Astrocyte (in vitro differentiated cells and primary cell): ENCODE measurements around the gene PLA2G4A. TPM values are rescaled to one million over a fixed set of nuclear protein-coding genes. Genes with fewer than 3 reads are reported as not detected.
A peak's percentile ranks its signal among the peaks of the same experiment; 100 is the strongest.

Source experiments
- DNase-seq: peaks from one replicate; pipeline ENCODE4 v3.0.0-alpha.2; 2010; ENCODE audit warnings: low read depth
- FAIRE-seq: peaks from 2 replicates; lab custom pipeline; 2011; peaks lifted over from hg19 to GRCh38; lab: Jason Lieb, UNC
- H2AFZ ChIP-seq: 2 replicates; pipeline ENCODE4 v1.6.0; 2012; ENCODE audit warnings: low read depth, low read length, inconsistent platforms
- H3K27ac ChIP-seq: 2 replicates; pipeline ENCODE4 v1.5.1; 2011; ENCODE audit warnings: low read depth, low read length, inconsistent platforms
- H3K27me3 ChIP-seq: 2 replicates; pipeline ENCODE4 v1.6.0; 2011; ENCODE audit warnings: low read length, inconsistent platforms; ENCODE audit not compliant: insufficient read depth
- H3K36me3 ChIP-seq: 2 replicates; pipeline ENCODE4 v1.5.1; 2011; ENCODE audit warnings: low read length, inconsistent platforms; ENCODE audit not compliant: insufficient read depth
- H3K4me1 ChIP-seq: 2 replicates; pipeline ENCODE4 v1.5.1; 2011; ENCODE audit warnings: low read length, inconsistent platforms; ENCODE audit not compliant: insufficient read depth
- H3K4me2 ChIP-seq: 2 replicates; pipeline ENCODE4 v1.6.0; 2012; ENCODE audit warnings: low read length, inconsistent platforms
- H3K4me3 ChIP-seq: 2 replicates; pipeline ENCODE4 v1.5.1; 2011; ENCODE audit warnings: low read depth, mild to moderate bottlenecking, low read length, inconsistent platforms; ENCODE audit not compliant: insufficient read depth
- H3K79me2 ChIP-seq: 2 replicates; pipeline ENCODE4 v1.6.0; 2012; ENCODE audit warnings: mild to moderate bottlenecking, low read length, inconsistent platforms; ENCODE audit not compliant: insufficient read depth
- H3K9ac ChIP-seq: 2 replicates; pipeline ENCODE4 v1.6.0; 2012; ENCODE audit warnings: mild to moderate bottlenecking, low read length, inconsistent platforms
- H3K9me3 ChIP-seq: 2 replicates; pipeline ENCODE4 v1.5.1; 2012; ENCODE audit warnings: low read depth, mild to moderate bottlenecking, low read length, inconsistent platforms; ENCODE audit not compliant: insufficient read depth
- H4K20me1 ChIP-seq: 2 replicates; pipeline ENCODE4 v1.6.0; 2012; ENCODE audit warnings: low read length, inconsistent platforms; ENCODE audit not compliant: insufficient read depth
- H3K27ac Mint-ChIP-seq: one replicate; pipeline ENCODE4 v1.8.0; 2021; ENCODE audit warnings: mild to moderate bottlenecking, mixed read lengths; ENCODE audit not compliant: unreplicated experiment
- H3K27me3 Mint-ChIP-seq: one replicate; pipeline ENCODE4 v1.8.0; 2021; ENCODE audit warnings: low read depth, mixed read lengths; ENCODE audit not compliant: unreplicated experiment
- H3K36me3 Mint-ChIP-seq: one replicate; pipeline ENCODE4 v1.8.0; 2021; ENCODE audit warnings: low read depth, mixed read lengths; ENCODE audit not compliant: unreplicated experiment
- H3K4me1 Mint-ChIP-seq: one replicate; pipeline ENCODE4 v1.8.0; 2021; ENCODE audit warnings: low read depth, mixed read lengths; ENCODE audit not compliant: unreplicated experiment
- H3K4me3 Mint-ChIP-seq: one replicate; pipeline ENCODE4 v1.8.0; 2021; ENCODE audit warnings: mild to moderate bottlenecking, moderate library complexity, mixed read lengths; ENCODE audit not compliant: unreplicated experiment
- H3K9me3 Mint-ChIP-seq: one replicate; pipeline ENCODE4 v1.8.0; 2021; ENCODE audit warnings: mild to moderate bottlenecking, mixed read lengths; ENCODE audit not compliant: unreplicated experiment
- EZH2 ChIP-seq: IDR thresholded peaks from 2 replicates; pipeline ENCODE4 v1.6.1; 2012; ENCODE audit warnings: mild to moderate bottlenecking, low read length, inconsistent platforms; ENCODE audit not compliant: insufficient read depth
- total RNA-seq: library from RNA; stranded (reverse); gene quantifications from 2 replicates; pipeline ENCODE4 v1.2.1, GENCODE V29; 2021
- TF ChIP-seq, protein P1 (sequence below): IDR thresholded peaks from 2 replicates; pipeline ENCODE4 v1.5.1; 2011; ENCODE audit warnings: low read depth, mild to moderate bottlenecking, inconsistent platforms, low read length, moderate library complexity; ENCODE audit not compliant: insufficient read depth

Gene PLA2G4A
- total RNA-seq, 1 donor from 2014 or later: 1.4 TPM

DNA sequence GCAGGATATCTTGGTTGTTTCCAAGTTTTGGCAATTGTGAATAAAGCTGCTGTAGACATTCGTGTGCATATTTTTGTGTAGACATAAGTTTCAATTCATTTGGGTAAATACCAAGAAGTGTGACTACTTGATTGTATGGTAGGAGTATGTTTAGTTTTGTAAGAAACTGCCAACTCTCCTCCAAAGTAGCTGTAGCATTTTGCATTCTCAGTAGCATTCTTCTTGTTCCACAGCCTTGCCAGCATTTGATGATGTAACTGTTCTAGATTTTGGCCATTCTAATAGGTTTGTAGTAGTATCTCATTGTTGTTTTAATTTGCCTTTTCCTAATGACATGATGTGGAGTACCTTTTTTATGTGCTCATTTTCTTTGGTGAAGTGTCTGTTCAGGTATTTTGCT, 38.6 kb upstream of the PLA2G4A start:
- H3K27ac Mint-ChIP-seq: no peak overlapping the region
- no peaks in the 10 kb centered on the region for H3K36me3 ChIP-seq
- FAIRE-seq (no peak), DNase-seq (peak; percentile 36)
- H3K4me3 ChIP-seq: no peak overlapping the region
- TF ChIP-seq, protein P1, sequence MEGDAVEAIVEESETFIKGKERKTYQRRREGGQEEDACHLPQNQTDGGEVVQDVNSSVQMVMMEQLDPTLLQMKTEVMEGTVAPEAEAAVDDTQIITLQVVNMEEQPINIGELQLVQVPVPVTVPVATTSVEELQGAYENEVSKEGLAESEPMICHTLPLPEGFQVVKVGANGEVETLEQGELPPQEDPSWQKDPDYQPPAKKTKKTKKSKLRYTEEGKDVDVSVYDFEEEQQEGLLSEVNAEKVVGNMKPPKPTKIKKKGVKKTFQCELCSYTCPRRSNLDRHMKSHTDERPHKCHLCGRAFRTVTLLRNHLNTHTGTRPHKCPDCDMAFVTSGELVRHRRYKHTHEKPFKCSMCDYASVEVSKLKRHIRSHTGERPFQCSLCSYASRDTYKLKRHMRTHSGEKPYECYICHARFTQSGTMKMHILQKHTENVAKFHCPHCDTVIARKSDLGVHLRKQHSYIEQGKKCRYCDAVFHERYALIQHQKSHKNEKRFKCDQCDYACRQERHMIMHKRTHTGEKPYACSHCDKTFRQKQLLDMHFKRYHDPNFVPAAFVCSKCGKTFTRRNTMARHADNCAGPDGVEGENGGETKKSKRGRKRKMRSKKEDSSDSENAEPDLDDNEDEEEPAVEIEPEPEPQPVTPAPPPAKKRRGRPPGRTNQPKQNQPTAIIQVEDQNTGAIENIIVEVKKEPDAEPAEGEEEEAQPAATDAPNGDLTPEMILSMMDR: no peak
- TF ChIP-seq EZH2: no peak
- H3K4me2 ChIP-seq: no peak overlapping the region
- H3K27me3 Mint-ChIP-seq: no peaks in the 10 kb centered on the region
- H3K9me3 ChIP-seq: no peaks in the 10 kb centered on the region
- H3K4me1 ChIP-seq: no peaks in the 10 kb centered on the region
- H4K20me1 ChIP-seq: no peaks in the 10 kb centered on the region
- peaks cover 2% of the 10 kb centered on the region for H3K4me1 Mint-ChIP-seq
- no peak overlapping the region for H3K9ac ChIP-seq
- no peak overlapping the region for H2AFZ ChIP-seq
- H3K4me3 Mint-ChIP-seq: no peak overlapping the region
- no peaks in the 10 kb centered on the region for H3K79me2 ChIP-seq
- no peak overlapping the region for H3K27ac ChIP-seq
- H3K27me3 ChIP-seq: no peaks in the 10 kb centered on the region
- no peaks in the 10 kb centered on the region for H3K9me3 Mint-ChIP-seq
- no peaks in the 10 kb centered on the region for H3K36me3 Mint-ChIP-seq

DNA sequence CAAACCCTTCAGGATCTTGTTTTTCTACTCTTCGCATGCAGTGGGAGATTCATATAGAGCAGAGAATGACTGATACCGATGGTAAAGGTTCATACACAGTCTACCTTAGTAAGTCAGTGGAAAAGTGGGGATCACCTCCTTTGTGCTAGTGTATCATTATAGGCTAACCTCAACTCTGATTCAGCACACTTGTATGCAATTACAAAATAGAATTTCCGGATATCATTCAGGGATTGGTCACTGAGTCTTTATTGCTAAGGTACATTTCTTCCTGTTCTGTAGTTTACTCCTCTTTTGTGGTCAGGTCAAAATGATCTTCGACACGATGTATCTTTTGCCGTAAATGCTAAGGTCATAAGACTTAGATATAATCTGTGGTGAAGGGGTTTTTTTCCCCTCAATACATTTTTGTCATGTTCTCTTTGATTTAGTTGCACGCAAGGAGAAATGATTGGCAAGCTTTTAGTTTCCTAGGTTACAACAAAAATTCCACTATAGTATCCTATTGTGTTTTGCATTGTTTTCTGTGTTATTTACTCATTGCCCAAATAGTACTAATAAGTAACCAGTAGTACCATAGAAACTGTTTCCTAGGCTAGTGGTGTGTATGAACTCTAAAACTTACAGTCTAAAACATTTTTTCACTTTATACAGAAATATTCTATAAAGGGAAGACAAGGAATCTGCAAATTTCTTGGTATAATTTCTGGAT, 35.7 kb upstream of the PLA2G4A start:
- TF ChIP-seq EZH2: no peak
- TF ChIP-seq, protein P1: no peak

DNA sequence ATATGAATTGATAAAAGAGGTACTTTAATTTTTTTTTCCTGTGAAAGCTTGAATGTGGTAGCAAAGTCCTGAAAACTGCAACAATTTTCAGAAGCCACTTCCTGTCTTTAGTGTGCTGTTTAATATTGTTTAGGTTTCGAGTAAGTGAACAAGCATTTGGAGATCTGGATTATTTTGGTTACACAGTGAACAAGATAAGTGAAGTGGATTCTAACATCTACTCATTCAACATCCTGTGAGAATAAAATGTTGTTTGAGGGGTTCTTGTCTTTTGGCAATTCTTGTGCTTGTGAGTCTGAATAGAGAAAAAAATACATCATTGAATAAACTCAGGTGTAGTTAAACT, 35.2 kb upstream of the PLA2G4A start:
- Mint-ChIP-seq H3K36me3 (no peaks in the 10 kb centered on the region), H3K27me3 (no peaks in the 10 kb centered on the region), H3K4me3 (no peak overlapping the region), H3K4me1 (peaks cover 2% of the 10 kb centered on the region), H3K27ac (no peak overlapping the region), H3K9me3 (no peaks in the 10 kb centered on the region)
- Histone ChIP-seq H3K27me3 (no peaks in the 10 kb centered on the region), H4K20me1 (no peaks in the 10 kb centered on the region), H3K79me2 (no peaks in the 10 kb centered on the region), H3K36me3 (no peaks in the 10 kb centered on the region), H3K4me1 (no peaks in the 10 kb centered on the region), H3K27ac (peak overlapping the region; percentile 34), H2AFZ (no peak overlapping the region), H3K4me2 (peak overlapping the region; percentile 31), H3K9ac (no peak overlapping the region), H3K9me3 (no peaks in the 10 kb centered on the region), H3K4me3 (no peak overlapping the region)
- peak; percentile 46 for DNase-seq
- TF ChIP-seq, protein P1: no peak
- no peak for TF ChIP-seq EZH2
- no peak for FAIRE-seq

More for the DNA sequence above, 35.7 kb upstream of the PLA2G4A start:
- H3K9ac ChIP-seq: no peak overlapping the region
- Mint-ChIP-seq H3K4me3 (no peak overlapping the region), H3K4me1 (peaks cover 2% of the 10 kb centered on the region), H3K36me3 (no peaks in the 10 kb centered on the region), H3K9me3 (no peaks in the 10 kb centered on the region), H3K27ac (no peak overlapping the region), H3K27me3 (no peaks in the 10 kb centered on the region)
- FAIRE-seq (no peak), DNase-seq (peak; percentile 81)
- no peak overlapping the region for H2AFZ ChIP-seq
- H4K20me1 ChIP-seq: no peaks in the 10 kb centered on the region
- peak overlapping the region; percentile 31 for H3K4me2 ChIP-seq
- no peaks in the 10 kb centered on the region for H3K36me3 ChIP-seq
- peak overlapping the region; percentile 34 for H3K27ac ChIP-seq
- H3K79me2 ChIP-seq: no peaks in the 10 kb centered on the region
- no peaks in the 10 kb centered on the region for H3K27me3 ChIP-seq
- no peaks in the 10 kb centered on the region for H3K4me1 ChIP-seq
- no peaks in the 10 kb centered on the region for H3K9me3 ChIP-seq
- no peak overlapping the region for H3K4me3 ChIP-seq
